Mononuclear cell (primary cell): ENCODE data around the gene SLC39A1. TPM values are rescaled to one million over a fixed set of nuclear protein-coding genes. Genes with fewer than 3 reads are reported as not detected.
A peak's percentile ranks its signal among the peaks of the same experiment; 100 is the strongest.

Source experiments
- H3K27me3 ChIP-seq: 2 replicates; pipeline ENCODE4 v1.6.0; 2011; ENCODE audit warnings: low read length, control low read depth; ENCODE audit not compliant: insufficient read depth
- H3K4me1 ChIP-seq: 2 replicates; pipeline ENCODE4 v1.5.1; 2011; ENCODE audit warnings: mild to moderate bottlenecking, low read length, control low read depth; ENCODE audit not compliant: insufficient read depth
- H3K4me3 ChIP-seq: 2 replicates; pipeline ENCODE4 v1.5.1; 2011; ENCODE audit warnings: mild to moderate bottlenecking, low read length, moderate library complexity
- H3K9me3 ChIP-seq: 2 replicates; pipeline ENCODE4 v1.5.1; 2011; ENCODE audit warnings: low read depth, mild to moderate bottlenecking, control low read depth, low read length
- total RNA-seq: library from RNA; depleted of rRNA; stranded (reverse); fragments of >200 nt; gene quantifications from one replicate; pipeline ENCODE4 v1.2.3, GENCODE V29; 2012

Gene SLC39A1
- total RNA-seq, 1 donor: 15.8 TPM

- Histone ChIP-seq H3K4me3 (peak overlapping the region; percentile 69), H3K27me3 (no peaks in the 10 kb centered on the region), H3K4me1 (peaks cover 58% of the 10 kb centered on the region), H3K9me3 (no peaks in the 10 kb centered on the region)
These were observed 978 bp downstream of the SLC39A1 start for GRCh38 chr1:153962088-153963029.

GRCh38 chr1:153961421-153961820, 1.9 kb downstream of the SLC39A1 start:
- Histone ChIP-seq H3K4me3 (no peak overlapping the region), H3K9me3 (no peaks in the 10 kb centered on the region), H3K27me3 (no peaks in the 10 kb centered on the region), H3K4me1 (peaks cover 62% of the 10 kb centered on the region)

- Histone ChIP-seq H3K27me3 (no peaks in the 10 kb centered on the region), H3K4me3 (no peak overlapping the region), H3K9me3 (no peaks in the 10 kb centered on the region), H3K4me1 (peaks cover 63% of the 10 kb centered on the region)
These were observed 3.1 kb downstream of the SLC39A1 start for GRCh38 chr1:153960206-153960605.

GRCh38 chr1:153959454-153959853, 3.9 kb downstream of the SLC39A1 start:
- H3K4me1 ChIP-seq: peaks cover 68% of the 10 kb centered on the region
- no peak overlapping the region for H3K4me3 ChIP-seq
- H3K9me3 ChIP-seq: no peaks in the 10 kb centered on the region
- no peaks in the 10 kb centered on the region for H3K27me3 ChIP-seq

DNA sequence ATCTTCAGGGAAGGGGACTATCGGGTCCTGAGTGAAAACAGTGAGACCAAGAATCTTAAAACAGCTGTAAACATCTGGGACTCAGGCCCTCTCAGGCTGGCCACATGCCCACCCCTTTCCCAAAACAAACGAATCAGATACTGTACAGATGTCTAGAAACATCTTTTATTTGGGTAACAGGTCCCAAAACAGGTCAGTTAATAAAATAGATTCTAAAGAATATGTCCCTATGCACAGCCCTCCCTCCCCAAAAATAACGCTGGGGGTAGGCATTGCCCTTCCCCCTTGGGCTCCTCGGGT, 4.4 kb downstream of the SLC39A1 start:
- peaks cover 63% of the 10 kb centered on the region for H3K4me1 ChIP-seq
- no peaks in the 10 kb centered on the region for H3K9me3 ChIP-seq
- H3K27me3 ChIP-seq: no peaks in the 10 kb centered on the region
- no peak overlapping the region for H3K4me3 ChIP-seq

GRCh38 chr1:153958111-153958960, 5.0 kb downstream of the SLC39A1 start, which contains the start of gene CRTC2:
CRTC2 (minus strand) TSS chr1:153958612; CDS start chr1:153958497, 115 bp downstream.
- no peaks in the 10 kb centered on the region for H3K9me3 ChIP-seq
- H3K4me1 ChIP-seq: peaks cover 60% of the 10 kb centered on the region
- H3K27me3 ChIP-seq: no peaks in the 10 kb centered on the region
- H3K4me3 ChIP-seq: peak within 1 kb of the TSS; percentile 96

DNA sequence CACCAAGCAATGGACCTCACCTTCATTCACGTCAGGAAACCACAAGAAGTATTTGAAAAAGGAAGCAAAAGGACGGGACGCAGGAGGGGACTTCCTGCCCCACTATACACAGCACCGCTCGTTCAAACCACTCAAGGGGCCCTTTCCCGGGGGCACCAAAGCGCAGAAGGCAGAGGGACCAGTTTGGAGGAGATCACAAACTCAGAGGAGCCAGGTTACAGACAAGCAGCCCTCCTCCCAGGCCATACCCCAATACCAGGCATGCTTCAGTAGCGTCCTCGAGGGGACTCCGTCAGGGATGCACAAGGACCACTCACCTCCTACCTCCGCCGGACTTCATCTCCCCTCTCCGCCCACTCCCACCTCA, 5.6 kb downstream of the SLC39A1 start:
- Histone ChIP-seq H3K27me3 (no peaks in the 10 kb centered on the region), H3K9me3 (no peaks in the 10 kb centered on the region), H3K4me3 (peak overlapping the region; percentile 96), H3K4me1 (peaks cover 57% of the 10 kb centered on the region)

GRCh38 chr1:153956997-153957715, 6.2 kb downstream of the SLC39A1 start:
- Histone ChIP-seq H3K9me3 (no peaks in the 10 kb centered on the region), H3K27me3 (no peaks in the 10 kb centered on the region), H3K4me3 (peak overlapping the region; percentile 96), H3K4me1 (peaks cover 51% of the 10 kb centered on the region)

- peaks cover 40% of the 10 kb centered on the region for H3K4me1 ChIP-seq
- H3K27me3 ChIP-seq: no peaks in the 10 kb centered on the region
- H3K4me3 ChIP-seq: no peak overlapping the region
- H3K9me3 ChIP-seq: no peaks in the 10 kb centered on the region
These were observed 8.5 kb downstream of the SLC39A1 start for GRCh38 chr1:153954826-153955225.

- Histone ChIP-seq H3K4me1 (peaks cover 36% of the 10 kb centered on the region), H3K4me3 (no peak overlapping the region), H3K27me3 (no peaks in the 10 kb centered on the region), H3K9me3 (no peaks in the 10 kb centered on the region)
These were observed 9.4 kb downstream of the SLC39A1 start for GRCh38 chr1:153953859-153954365.

DNA sequence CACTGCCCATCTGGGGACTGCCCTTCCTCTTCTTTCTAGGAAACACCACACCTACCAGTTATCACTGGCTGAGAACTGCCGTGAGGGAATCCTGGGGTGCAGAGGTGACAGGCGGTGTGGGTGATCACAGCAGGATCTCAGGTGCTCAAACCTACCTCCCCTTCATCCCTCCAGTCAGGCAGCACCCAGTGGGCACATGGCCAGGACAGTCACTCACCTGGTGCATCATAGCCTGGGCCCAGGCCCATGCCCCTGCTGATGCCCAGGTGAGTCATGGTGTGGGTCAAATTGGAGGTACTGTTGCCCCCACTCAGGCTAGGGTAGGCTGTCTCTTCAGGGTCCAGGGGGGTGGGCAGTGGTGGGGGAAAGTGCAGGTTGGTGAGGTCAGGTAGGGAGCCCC, 11.5 kb downstream of the SLC39A1 start:
- no peaks in the 10 kb centered on the region for H3K9me3 ChIP-seq
- no peaks in the 10 kb centered on the region for H3K27me3 ChIP-seq
- no peak overlapping the region for H3K4me3 ChIP-seq
- H3K4me1 ChIP-seq: peaks cover 38% of the 10 kb centered on the region

GRCh38 chr1:153951183-153951582, 12.2 kb downstream of the SLC39A1 start:
- Histone ChIP-seq H3K9me3 (no peaks in the 10 kb centered on the region), H3K27me3 (no peaks in the 10 kb centered on the region), H3K4me1 (peaks cover 35% of the 10 kb centered on the region), H3K4me3 (no peak overlapping the region)

GRCh38 chr1:153946622-153947241, 16.6 kb downstream of the SLC39A1 start, which contains the start of gene DENND4B:
DENND4B (minus strand) TSS chr1:153946718; CDS start chr1:153944374, 2,344 bp downstream.
- Histone ChIP-seq H3K4me3 (peak within 1 kb of the TSS; percentile 58), H3K27me3 (no peaks in the 10 kb centered on the region), H3K9me3 (no peaks in the 10 kb centered on the region), H3K4me1 (peaks cover 49% of the 10 kb centered on the region)
